Liver (tissue), 9 donors: ENCODE results near the gene WDR31. TPM values are rescaled to one million over a fixed set of nuclear protein-coding genes. Genes with fewer than 3 reads are reported as not detected.

Experiments
- DNase-seq: peaks from one replicate; pipeline ENCODE4 v3.0.0-alpha.2; 2017; ENCODE audit warnings: low spot score
- H3K27ac ChIP-seq, 2 donors: one replicate each; pipeline ENCODE4 v1.7.0; 2013; ENCODE audit warnings: inconsistent platforms in 2 of 2, low read length in 2 of 2, control low read depth in 1 of 2, low read depth in 1 of 2, mild to moderate bottlenecking in 1 of 2
- H3K27me3 ChIP-seq, 4 donors: one replicate each; pipeline versions ENCODE4 v1.6.1 to v1.7.0; 2013; ENCODE audit warnings: low read length in 3 of 4, inconsistent platforms in 1 of 4, mild to moderate bottlenecking in 1 of 4, moderate library complexity in 1 of 4; ENCODE audit not compliant: control insufficient read depth in 4 of 4, insufficient read depth in 4 of 4
- H3K36me3 ChIP-seq, 4 donors: one replicate each; pipeline versions ENCODE4 v1.6.1 to v1.7.0; 2013; ENCODE audit warnings: low read length in 3 of 4, mild to moderate bottlenecking in 3 of 4, low read depth in 1 of 4, moderate library complexity in 1 of 4; ENCODE audit not compliant: control insufficient read depth in 4 of 4, insufficient read depth in 3 of 4
- H3K4me1 ChIP-seq, 4 donors: one replicate each; pipeline versions ENCODE4 v1.6.1 to v1.7.0; 2013; ENCODE audit warnings: low read length in 3 of 4, mild to moderate bottlenecking in 3 of 4, moderate library complexity in 1 of 4; ENCODE audit not compliant: control insufficient read depth in 4 of 4, insufficient read depth in 4 of 4
- H3K4me3 ChIP-seq, 3 donors: one replicate each; pipeline versions ENCODE4 v1.6.1 to v1.7.0; 2013; ENCODE audit warnings: low read length in 3 of 3, control low read depth in 1 of 3, low read depth in 1 of 3, mild to moderate bottlenecking in 1 of 3
- H3K9ac ChIP-seq, 2 donors: one replicate each; pipeline ENCODE4 v1.7.0; 2013; ENCODE audit warnings: low read length in 2 of 2, mild to moderate bottlenecking in 2 of 2, moderate library complexity in 2 of 2, control low read depth in 1 of 2, low read depth in 1 of 2
- H3K9me3 ChIP-seq, 4 donors: one replicate each; pipeline versions ENCODE4 v1.6.1 to v1.7.0; 2013; ENCODE audit warnings: low read length in 3 of 4; ENCODE audit not compliant: control insufficient read depth in 4 of 4
- EGR1 ChIP-seq, 2 donors: IDR thresholded peaks; 2 replicates each; pipeline ENCODE4 v1.6.1; 2016 to 2018; ENCODE audit warnings: antibody characterized with exemption in 2 of 2, low read depth in 2 of 2
- FOXA1 ChIP-seq: IDR thresholded peaks from 2 replicates; pipeline ENCODE4 v1.6.1; 2016; ENCODE audit warnings: antibody characterized with exemption
- FOXA2 ChIP-seq: IDR thresholded peaks from 2 replicates; pipeline ENCODE4 v1.6.1; 2016; ENCODE audit warnings: antibody characterized with exemption
- HNF4A ChIP-seq, 2 donors: conservative IDR thresholded peaks; 2 replicates each; pipeline ENCODE4 v1.6.1; 2016; ENCODE audit warnings: antibody characterized with exemption in 2 of 2, mild to moderate bottlenecking in 2 of 2
- HNF4G ChIP-seq: IDR thresholded peaks from 2 replicates; pipeline ENCODE4 v1.6.1; 2016; ENCODE audit warnings: antibody characterized with exemption
- JUND ChIP-seq, 2 donors: IDR thresholded peaks; 2 replicates each; pipeline ENCODE4 v1.6.1; 2016; ENCODE audit warnings: antibody characterized with exemption in 2 of 2
- NR2F2 ChIP-seq: IDR thresholded peaks from 2 replicates; pipeline ENCODE4 v1.6.1; 2016; ENCODE audit warnings: antibody characterized with exemption
- RAD21 ChIP-seq, 2 donors: IDR thresholded peaks; 2 replicates each; pipeline ENCODE4 v1.6.1; 2016; ENCODE audit warnings: antibody characterized with exemption in 2 of 2, mild to moderate bottlenecking in 2 of 2
- RXRA ChIP-seq, 2 donors: IDR thresholded peaks; 2 replicates each; pipeline ENCODE4 v1.6.1; 2017 to 2018; ENCODE audit warnings: antibody characterized with exemption in 2 of 2, mild to moderate bottlenecking in 1 of 2
- TAF1 ChIP-seq: conservative IDR thresholded peaks from 2 replicates; pipeline ENCODE4 v1.6.1; 2016; ENCODE audit warnings: antibody characterized with exemption, mild to moderate bottlenecking
- YY1 ChIP-seq: IDR thresholded peaks from 2 replicates; pipeline ENCODE4 v1.6.1; 2016; ENCODE audit warnings: antibody characterized with exemption, mild to moderate bottlenecking
- ZBTB33 ChIP-seq: IDR thresholded peaks from 2 replicates; pipeline ENCODE4 v1.6.1; 2016; ENCODE audit warnings: antibody characterized with exemption
- WGBS: extraction: QIAGEN DNeasy Blood & Tissue Kit; methylation state at CpG from one replicate; pipeline ENCODE4 v1.1.7; 2013; 5-methylcytosine and 5-hydroxymethylcytosine counted together
- polyA plus RNA-seq, 2 donors: library from polyadenylated mRNA; stranded (reverse) in 1 of 2; unstranded in 1 of 2; fragments of 200-250 nt in 1 of 2; fragments of >200 nt in 1 of 2; fragmentation: Nextera tagmentation in 1 of 2; extraction: Ambion mirVana in 1 of 2; gene quantifications; one replicate each; pipeline versions ENCODE4 v1.2.1 to v1.2.3, GENCODE V29; 2013 to 2015
- total RNA-seq, 2 donors: library from RNA; depleted of rRNA; stranded (reverse); fragments of >200 nt; gene quantifications; one replicate each; pipeline ENCODE4 v1.2.3, GENCODE V29; 2014
- TF ChIP-seq, protein P1 (sequence below): IDR thresholded peaks from 2 replicates; pipeline ENCODE4 v1.6.1; 2016; ENCODE audit warnings: antibody characterized with exemption, mild to moderate bottlenecking
- TF ChIP-seq, protein P2 (sequence below): IDR thresholded peaks from 2 replicates; pipeline ENCODE4 v1.6.1; 2016; ENCODE audit warnings: antibody characterized with exemption
- donor health status: healthy.
- donor health status: healthy.
- donor health status: healthy.
- donor health status: healthy.
- donor health status: healthy.

The WDR31 gene
- total and polyA plus RNA-seq, 4 donors, result 1.1 to 3.2 (median 1.2) TPM

- 90% methylated on average over 2 of the region's 2 CpGs for WGBS
- Histone ChIP-seq H3K9ac (no peak overlapping the region), H3K27ac (no peak overlapping the region), H3K4me1 (no peaks in the 10 kb centered on the region), H3K27me3 (no peaks in the 10 kb centered on the region), H3K4me3 (no peak overlapping the region), H3K36me3 (peaks cover 22 to 82% (median 76%) of the 10 kb centered on the region in 4 donors), H3K9me3 (no peaks in the 10 kb centered on the region)
- no peak for TF ChIP-seq JUND (IDR thresholded peaks at IDR 0.05)
- no peak for TF ChIP-seq EGR1 (IDR thresholded peaks at IDR 0.05; ENCODE audit: low read depth in 2 of 2)
- TF ChIP-seq, protein P1, sequence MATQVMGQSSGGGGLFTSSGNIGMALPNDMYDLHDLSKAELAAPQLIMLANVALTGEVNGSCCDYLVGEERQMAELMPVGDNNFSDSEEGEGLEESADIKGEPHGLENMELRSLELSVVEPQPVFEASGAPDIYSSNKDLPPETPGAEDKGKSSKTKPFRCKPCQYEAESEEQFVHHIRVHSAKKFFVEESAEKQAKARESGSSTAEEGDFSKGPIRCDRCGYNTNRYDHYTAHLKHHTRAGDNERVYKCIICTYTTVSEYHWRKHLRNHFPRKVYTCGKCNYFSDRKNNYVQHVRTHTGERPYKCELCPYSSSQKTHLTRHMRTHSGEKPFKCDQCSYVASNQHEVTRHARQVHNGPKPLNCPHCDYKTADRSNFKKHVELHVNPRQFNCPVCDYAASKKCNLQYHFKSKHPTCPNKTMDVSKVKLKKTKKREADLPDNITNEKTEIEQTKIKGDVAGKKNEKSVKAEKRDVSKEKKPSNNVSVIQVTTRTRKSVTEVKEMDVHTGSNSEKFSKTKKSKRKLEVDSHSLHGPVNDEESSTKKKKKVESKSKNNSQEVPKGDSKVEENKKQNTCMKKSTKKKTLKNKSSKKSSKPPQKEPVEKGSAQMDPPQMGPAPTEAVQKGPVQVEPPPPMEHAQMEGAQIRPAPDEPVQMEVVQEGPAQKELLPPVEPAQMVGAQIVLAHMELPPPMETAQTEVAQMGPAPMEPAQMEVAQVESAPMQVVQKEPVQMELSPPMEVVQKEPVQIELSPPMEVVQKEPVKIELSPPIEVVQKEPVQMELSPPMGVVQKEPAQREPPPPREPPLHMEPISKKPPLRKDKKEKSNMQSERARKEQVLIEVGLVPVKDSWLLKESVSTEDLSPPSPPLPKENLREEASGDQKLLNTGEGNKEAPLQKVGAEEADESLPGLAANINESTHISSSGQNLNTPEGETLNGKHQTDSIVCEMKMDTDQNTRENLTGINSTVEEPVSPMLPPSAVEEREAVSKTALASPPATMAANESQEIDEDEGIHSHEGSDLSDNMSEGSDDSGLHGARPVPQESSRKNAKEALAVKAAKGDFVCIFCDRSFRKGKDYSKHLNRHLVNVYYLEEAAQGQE, result no peak
- TF ChIP-seq, protein P2, sequence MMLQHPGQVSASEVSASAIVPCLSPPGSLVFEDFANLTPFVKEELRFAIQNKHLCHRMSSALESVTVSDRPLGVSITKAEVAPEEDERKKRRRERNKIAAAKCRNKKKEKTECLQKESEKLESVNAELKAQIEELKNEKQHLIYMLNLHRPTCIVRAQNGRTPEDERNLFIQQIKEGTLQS, result no peak
- TF ChIP-seq YY1, result no peak
- no peak for TF ChIP-seq HNF4G
- no peak for TF ChIP-seq FOXA1
- no peak for TF ChIP-seq RXRA (IDR thresholded peaks at IDR 0.05)
- no peak for TF ChIP-seq ZBTB33
- no peak for DNase-seq
These were observed 51.0 kb downstream of the WDR31 start for GRCh38 chr9:113289091-113289490.

- DNase-seq, result no peak
- Histone ChIP-seq H3K4me3 (no peak overlapping the region), H3K9ac (no peak overlapping the region), H3K36me3 (peaks cover 15 to 64% (median 56%) of the 10 kb centered on the region in 4 donors), H3K27me3 (no peaks in the 10 kb centered on the region), H3K4me1 (peaks cover 4 to 12% (median 9%) of the 10 kb centered on the region in 4 donors), H3K27ac (no peak overlapping the region), H3K9me3 (no peaks in the 10 kb centered on the region)
- WGBS, result 98% methylated on average over 4 of the region's 4 CpGs
- TF ChIP-seq EGR1 (IDR thresholded peaks at IDR 0.05; ENCODE audit: low read depth in 2 of 2), result no peak
- TF ChIP-seq, protein P1, result no peak
- TF ChIP-seq TAF1, result no peak
- no peak for TF ChIP-seq NR2F2
- no peak for TF ChIP-seq RAD21 (IDR thresholded peaks at IDR 0.05)
- TF ChIP-seq, protein P2, result no peak
- no peak for TF ChIP-seq YY1
- TF ChIP-seq ZBTB33, result no peak
- TF ChIP-seq FOXA2, result no peak
- TF ChIP-seq HNF4A (conservative IDR thresholded peaks at IDR 0.05), result no peak
- no peak for TF ChIP-seq JUND (IDR thresholded peaks at IDR 0.05)
These were observed 58.7 kb downstream of the WDR31 start for GRCh38 chr9:113281356-113281755.
